IPS-18c (cell line): ENCODE data around the gene SCAMP4.
A peak's percentile ranks its signal among the peaks of the same experiment; 100 is the strongest.

Experiments used
- H3K4me3 ChIP-seq: 2 replicates; pipeline ENCODE4 v1.7.0; 2013; ENCODE audit warnings: low read depth, mild to moderate bottlenecking, low read length, moderate library complexity; ENCODE audit not compliant: insufficient read depth
- H3K9me3 ChIP-seq: one replicate; pipeline ENCODE4 v1.6.1; 2013; ENCODE audit warnings: mild to moderate bottlenecking, low read length, moderate library complexity; ENCODE audit not compliant: control insufficient read depth, insufficient read depth

Gene SCAMP4

DNA sequence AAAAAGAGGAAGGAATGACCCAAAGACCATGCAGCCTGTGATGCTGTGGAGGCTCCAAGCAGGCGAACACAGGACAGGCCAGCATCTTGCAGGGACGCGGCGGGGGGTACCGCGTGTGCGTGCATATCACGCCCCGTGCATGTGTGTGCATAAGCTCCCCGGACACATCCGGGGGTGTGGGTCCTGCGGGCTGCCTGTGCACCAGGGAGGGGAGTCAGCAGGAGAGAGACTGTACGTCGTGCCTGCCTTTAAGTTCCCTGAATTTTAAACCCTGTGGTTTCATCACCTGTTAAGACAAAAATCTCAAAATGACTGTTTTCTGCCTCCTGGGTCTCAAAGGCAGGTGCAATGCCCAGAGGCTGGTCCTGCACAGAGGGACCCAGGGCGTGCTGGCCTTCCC, 16.6 kb downstream of the SCAMP4 start:
- Histone ChIP-seq H3K4me3 (no peak overlapping the region), H3K9me3 (no peaks in the 10 kb centered on the region)

DNA sequence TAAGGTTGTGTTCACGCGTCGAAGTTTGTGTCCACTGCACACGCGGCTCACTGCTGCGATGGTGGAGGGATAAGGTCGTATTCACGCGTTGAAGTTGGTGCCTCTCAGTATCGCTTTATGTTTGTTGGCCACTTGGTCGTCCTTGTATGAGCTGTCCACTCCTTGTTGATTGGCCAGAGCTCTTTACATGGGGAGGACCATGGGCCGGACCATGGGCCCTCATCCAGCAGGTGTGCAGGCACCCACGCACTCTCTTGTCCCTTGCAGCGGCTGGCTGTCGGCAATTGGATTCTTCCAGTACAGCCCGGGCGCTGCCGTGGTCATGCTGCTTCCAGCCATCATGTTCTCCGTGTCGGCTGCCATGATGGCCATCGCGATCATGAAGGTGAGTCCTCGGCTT, 17.6 kb downstream of the SCAMP4 start:
- H3K4me3 ChIP-seq, result no peak overlapping the region
- H3K9me3 ChIP-seq, result peaks cover 2% of the 10 kb centered on the region

DNA sequence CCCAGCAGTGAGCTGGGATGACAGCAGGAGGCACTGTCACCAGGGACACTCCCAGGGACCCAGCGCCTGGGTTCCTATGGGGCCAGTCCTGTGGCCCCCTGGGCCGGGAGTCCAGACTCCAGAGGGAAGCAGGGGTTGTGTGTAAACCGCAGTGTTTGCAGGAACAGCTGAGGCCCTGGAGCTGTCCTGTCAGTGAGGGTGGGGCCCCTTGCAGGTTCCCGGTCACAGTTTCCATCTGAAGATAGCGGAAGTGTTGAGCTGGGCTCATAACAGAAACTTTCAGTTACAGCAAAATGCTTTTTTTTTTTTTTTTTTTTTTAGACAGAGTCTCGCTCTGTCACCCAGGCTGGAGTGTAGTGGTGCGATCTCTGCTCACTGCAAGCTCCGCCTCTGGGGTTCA, 18.1 kb downstream of the SCAMP4 start:
- H3K4me3 ChIP-seq, result no peak overlapping the region
- H3K9me3 ChIP-seq, result peaks cover 2% of the 10 kb centered on the region

DNA sequence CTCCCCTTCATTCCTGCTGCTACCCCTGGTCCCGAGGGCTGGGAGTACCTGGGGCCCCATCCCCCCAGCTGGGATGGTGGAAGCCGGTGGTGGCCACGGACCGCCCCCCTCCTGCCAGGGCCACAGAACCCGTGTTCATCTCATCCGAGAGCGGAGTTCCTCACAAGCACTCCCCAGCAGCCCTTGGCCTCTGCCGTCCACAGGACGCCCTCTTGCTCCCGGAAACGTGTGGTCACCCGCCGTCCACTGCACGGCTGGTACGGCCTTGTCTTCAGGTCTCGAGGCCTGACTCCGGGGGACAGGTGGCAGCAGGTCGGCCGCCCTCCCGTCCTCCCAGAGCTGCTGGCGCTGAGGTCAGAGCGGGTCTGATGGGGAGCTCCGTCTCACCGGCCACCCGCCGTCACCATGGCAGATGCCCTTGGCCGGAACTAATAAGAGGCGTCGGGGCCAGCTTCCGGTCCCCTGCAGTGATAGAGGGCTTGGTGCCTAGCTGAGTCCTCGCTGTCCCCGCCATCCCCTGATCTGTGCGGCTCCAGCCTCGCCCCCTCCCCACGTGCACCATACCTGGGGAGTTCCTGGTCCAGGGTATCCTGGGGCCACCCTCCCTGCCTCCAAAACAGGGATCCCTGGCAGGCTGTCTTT, 19.2 kb downstream of the SCAMP4 start:
- Histone ChIP-seq H3K4me3 (no peak overlapping the region), H3K9me3 (peaks cover 2% of the 10 kb centered on the region)

DNA sequence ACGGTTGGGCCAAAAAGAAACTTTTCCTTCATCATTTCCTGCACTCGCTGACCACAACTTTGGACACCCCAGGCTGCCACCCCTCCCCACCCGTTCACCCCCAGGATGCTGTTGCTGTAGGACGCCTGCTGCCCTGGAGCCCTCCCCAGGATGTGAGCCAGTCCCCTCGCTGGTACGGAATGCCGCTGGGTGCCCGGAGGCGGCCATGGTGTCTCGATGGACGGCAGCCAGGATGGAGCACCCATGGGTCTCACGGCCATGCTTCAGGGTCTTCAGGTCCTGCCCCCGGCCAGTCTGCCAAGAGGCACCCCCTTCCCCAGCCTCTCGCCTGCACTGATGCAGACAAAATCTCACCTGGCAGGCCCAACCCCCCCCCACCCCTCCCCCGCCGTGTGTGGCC, 20.3 kb downstream of the SCAMP4 start:
- Histone ChIP-seq H3K4me3 (no peak overlapping the region), H3K9me3 (peaks cover 2% of the 10 kb centered on the region)

DNA sequence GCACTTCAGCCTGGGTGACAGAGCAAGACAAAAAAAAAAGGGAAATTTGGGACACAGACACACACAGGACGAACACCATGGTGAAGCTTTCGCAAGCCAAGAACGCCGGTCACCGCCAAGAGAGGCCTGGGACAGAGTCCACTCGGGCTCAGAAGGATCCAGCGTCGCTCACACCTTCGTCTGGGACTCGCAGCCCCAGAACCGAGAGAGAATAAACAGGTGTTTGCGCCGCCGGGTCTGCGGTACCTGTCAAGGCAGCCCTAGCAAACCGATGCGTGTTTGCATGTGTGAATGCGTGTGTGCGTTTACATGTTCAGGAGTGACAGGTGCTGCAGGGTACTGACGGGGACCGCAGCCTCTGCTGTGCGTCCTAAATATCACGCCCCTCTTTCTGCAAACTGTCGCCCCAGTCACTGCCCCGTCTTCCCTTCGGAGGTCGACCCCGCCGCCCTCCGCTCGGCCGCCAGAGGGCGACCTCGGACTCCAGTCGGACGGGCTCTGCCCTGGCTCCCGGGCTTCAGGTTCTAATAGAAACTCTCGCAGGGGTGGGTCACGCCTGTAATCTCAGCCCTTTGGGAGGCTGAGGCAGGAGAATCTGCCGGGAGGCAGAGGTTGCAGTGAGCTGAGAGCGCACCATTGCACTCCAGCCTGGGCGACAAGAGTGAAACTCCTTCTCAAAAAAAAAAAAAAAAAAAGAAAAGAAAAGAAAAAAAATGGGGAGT, 24.0 kb downstream of the SCAMP4 start:
- H3K4me3 ChIP-seq, result peak overlapping the region; percentile 25; the same call in 1 of the 2 replicates

DNA sequence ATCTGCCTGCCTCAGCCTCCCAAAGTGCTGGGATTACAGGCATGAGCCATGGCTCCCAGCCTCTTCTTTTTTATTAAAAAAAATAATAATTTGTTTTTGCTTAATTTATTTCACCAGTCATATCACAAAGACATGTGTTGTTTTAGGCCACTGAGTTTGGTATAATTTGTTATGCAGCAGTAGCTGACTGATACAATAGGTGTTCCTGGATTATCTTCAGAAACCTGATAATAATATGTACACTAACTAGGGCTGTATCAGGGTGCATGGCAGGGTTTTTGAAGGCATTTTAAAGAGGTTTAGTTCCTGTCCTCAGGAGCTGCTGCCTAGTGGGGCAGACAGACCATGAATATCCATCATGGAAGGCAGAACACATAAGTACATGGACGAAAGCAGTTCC, 26.2 kb downstream of the SCAMP4 start:
- Histone ChIP-seq H3K9me3 (peaks cover 2% of the 10 kb centered on the region), H3K4me3 (no peak overlapping the region)

More for the DNA sequence above, 24.0 kb downstream of the SCAMP4 start:
- peaks cover 2% of the 10 kb centered on the region for H3K9me3 ChIP-seq

DNA sequence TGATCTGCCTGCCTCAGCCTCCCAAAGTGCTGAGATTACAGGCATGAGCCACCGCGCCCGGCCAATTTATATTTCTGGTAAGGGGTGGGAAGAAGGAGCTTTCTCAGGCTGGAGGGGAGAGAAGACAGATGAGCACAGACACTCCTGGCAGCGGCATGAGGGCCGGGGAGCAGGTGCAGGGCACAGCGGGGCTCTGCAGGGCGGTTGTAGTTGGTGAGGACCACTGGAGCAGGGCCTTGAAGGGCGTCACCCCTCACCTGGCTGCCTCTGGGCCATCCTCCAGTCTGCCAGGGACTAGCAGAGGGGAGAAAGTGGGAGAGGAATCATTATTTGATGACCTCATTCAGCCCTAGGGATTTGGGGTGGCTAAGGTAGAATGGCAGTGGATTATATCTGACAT, 27.2 kb downstream of the SCAMP4 start:
- Histone ChIP-seq H3K9me3 (peaks cover under 1% of the 10 kb centered on the region), H3K4me3 (no peak overlapping the region)

DNA sequence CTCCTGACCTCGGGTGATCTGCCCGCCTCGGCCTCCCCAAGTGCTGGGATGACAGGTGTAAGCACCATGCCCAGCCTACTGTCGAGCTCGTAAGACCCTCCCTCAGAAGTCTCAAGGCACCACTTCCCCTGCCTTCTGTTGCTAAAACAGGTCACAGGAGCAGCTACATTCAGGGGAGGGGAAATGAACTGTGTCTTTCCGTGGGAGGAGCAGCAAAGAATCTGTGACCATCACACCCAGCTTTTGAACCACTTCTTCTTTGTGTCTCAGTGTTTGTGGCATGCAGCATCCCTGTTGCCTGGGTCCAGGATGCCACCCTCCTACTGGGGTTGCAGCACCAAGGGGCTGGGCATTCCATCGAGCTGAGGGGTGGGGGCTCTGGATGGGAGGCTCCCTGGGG, 28.0 kb downstream of the SCAMP4 start:
- no peak overlapping the region for H3K4me3 ChIP-seq
- H3K9me3 ChIP-seq, result no peaks in the 10 kb centered on the region

DNA sequence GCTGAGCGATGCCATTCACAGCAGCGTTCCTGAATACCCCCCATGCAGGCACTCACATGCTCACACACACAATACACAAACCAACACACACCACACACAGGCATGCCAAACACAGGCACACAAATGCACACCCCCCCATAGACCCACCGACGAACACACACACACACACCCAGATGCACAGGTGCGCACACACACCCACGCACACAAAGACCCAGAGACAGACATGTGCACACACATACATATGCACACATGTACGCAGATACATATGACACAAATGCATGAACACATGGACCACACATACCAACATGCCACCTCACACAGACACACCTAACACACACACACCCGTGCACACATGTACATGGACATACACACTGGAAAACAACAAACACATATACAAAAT, 28.7 kb downstream of the SCAMP4 start:
- H3K9me3 ChIP-seq, result no peaks in the 10 kb centered on the region
- H3K4me3 ChIP-seq, result no peak overlapping the region

DNA sequence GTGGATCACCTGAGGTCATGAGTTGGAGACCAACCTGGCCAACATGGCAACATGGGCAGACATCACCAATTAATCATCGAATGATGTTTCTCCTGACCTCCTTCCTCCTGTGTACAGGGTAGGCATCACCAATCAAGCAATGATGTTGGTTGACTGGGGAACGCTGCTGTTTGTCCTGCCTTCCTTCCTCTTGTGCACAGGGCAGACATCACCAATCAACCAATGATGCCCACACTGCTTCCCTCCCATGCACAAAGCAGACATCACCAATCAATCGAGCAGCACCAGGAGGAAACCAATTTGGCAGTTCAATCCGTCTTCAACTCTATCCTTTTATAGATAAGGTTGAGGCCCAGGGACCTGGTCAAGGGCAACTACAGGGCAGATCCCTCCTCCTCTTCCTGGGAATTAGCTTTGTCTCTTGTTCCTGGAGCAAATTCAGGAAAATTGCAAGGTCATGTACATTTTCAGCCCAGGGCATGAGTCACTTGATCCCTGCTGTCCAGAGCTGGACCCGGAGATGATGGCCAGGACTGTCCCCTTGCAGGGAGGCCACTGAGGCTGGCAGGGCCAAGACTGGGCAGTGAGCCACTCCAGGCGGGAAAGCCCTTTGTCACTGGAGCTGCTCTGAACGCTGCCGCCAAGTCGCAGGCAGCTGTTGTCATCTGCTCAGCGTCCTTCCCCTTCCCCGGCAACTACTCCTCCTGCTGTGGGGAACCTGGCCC, 30.4 kb downstream of the SCAMP4 start:
- no peak overlapping the region; the same call in 1 of the 2 replicates for H3K4me3 ChIP-seq
- H3K9me3 ChIP-seq, result no peaks in the 10 kb centered on the region

DNA sequence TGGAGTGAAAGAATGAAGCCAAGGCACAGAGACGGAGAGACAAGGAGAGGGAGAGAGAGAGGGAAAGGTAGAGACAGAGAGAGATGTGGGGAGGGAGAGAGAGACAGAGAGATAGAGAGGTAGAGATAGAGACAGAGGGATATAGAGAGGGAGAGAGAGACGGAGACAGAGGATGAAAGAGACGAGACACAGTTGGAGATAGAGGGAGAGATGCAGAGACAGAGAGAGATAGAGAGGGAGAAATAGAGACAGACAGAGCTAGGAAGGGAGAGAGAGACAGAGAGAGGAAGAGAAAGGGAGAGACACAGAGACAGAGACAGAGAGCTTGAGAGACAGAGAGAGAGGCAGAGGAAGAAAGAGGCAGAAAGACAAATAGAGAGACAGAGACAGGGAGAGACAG, 31.2 kb downstream of the SCAMP4 start:
- Histone ChIP-seq H3K9me3 (no peaks in the 10 kb centered on the region), H3K4me3 (no peak overlapping the region)

DNA sequence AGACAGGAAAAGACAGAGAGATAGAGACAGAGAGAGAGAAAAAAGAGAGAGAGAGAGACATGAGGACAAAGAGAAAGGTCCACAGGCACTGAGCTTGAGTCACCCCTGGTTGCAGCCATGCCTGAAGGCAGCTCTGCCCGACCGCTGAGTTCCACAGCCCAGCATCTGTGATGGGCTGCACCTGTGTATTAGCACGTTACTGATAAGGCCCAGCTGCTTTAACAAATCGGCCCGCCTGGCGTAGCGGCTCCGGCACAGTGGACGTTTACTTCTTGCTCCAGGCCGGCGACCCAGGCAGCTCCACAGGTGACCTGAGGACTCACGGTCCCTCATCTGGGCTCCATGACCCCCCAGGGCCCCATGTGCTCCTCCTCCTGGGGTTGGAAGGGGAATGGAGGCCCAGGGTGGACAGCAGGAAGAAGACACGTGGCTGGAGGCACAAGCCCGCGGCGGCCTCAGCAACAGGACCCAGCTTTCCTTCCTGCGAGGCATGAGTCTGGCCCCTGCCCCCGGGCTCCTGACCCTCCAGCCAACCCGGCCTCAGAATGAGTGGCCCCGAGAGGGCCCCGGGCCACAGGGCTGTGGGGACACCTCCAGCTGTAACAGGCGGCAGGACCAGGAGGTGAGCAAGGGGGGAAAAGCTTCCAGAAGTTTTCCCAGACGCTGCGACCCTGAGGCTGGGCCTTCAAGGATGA, 31.9 kb downstream of the SCAMP4 start:
- no peak overlapping the region for H3K4me3 ChIP-seq
- H3K9me3 ChIP-seq, result no peaks in the 10 kb centered on the region

DNA sequence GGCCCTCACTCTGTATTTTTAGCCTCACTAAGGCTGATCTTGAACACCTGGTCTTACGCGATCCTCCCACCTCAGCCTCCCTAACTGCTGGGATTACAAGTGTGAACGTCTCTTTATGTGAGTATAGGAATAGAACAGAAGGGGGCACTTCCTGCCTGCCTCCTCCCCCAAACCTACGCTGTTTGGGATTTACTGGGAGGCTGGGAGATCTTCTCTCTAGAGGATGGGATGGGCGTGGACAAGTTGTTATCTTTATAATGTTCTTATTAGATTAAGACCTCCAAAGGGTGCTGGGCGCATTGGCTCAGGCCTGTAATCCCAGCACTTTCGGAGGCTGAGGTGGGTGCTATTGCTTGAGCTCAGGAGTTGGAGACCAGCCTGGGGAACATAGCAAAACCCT, 32.9 kb downstream of the SCAMP4 start:
- H3K4me3 ChIP-seq, result no peak overlapping the region

DNA sequence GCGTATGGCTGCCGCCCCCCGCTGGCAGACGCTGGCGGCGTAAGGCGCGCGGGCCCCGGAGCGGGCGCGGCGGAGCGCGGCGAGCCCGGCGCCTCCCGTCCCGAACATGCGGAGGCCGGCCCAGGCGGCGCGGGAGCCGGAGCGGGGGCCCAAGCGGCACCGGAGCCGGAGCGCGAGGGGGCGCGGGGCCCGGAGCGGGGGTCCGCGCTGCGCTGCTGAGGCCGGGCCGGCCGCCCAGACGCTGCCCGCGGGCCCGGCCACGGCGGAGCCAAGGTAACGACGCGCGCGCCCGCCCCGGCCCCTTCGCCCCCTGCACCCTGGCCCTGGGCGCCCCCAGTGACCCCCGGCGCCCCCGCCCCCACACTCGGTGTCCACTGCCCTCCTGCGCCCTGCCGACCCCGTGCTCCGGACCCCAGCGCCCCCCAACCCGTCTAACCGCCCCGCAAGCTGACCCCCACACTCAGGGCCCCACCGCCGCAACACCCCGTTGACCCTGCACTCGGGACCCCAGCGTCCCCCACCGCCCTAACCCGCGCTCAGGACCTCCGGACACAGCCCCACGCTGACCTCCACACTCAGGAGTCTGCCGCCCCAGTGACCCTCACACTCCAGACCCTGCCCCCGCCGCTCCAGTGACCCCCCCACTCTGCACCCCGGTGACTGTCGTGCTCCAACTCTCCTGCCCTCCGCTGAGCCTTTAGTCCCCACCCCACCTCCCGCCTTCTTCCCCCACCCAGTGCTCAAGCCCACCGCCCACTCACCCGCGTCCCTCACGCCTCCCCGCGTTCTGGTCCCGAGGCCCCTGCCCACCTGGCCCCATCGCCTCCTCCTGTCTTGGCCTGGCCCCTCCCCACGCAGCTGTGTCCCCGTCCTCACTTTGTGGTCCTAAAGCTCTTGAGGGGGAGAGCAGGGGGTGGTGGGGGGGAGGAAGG, 36.2 kb downstream of the SCAMP4 start, which contains the start of gene CSNK1G2:
Gene CSNK1G2, plus strand, starts transcription at position 27 of the 932 bp plus-strand sequence. CDS start 28,601 bp downstream, outside the sequence.
- Histone ChIP-seq H3K4me3 (peak within 1 kb of the TSS; percentile 88), H3K9me3 (peaks cover 2% of the 10 kb centered on the region)

More for the DNA sequence above, 32.9 kb downstream of the SCAMP4 start:
- no peaks in the 10 kb centered on the region for H3K9me3 ChIP-seq

DNA sequence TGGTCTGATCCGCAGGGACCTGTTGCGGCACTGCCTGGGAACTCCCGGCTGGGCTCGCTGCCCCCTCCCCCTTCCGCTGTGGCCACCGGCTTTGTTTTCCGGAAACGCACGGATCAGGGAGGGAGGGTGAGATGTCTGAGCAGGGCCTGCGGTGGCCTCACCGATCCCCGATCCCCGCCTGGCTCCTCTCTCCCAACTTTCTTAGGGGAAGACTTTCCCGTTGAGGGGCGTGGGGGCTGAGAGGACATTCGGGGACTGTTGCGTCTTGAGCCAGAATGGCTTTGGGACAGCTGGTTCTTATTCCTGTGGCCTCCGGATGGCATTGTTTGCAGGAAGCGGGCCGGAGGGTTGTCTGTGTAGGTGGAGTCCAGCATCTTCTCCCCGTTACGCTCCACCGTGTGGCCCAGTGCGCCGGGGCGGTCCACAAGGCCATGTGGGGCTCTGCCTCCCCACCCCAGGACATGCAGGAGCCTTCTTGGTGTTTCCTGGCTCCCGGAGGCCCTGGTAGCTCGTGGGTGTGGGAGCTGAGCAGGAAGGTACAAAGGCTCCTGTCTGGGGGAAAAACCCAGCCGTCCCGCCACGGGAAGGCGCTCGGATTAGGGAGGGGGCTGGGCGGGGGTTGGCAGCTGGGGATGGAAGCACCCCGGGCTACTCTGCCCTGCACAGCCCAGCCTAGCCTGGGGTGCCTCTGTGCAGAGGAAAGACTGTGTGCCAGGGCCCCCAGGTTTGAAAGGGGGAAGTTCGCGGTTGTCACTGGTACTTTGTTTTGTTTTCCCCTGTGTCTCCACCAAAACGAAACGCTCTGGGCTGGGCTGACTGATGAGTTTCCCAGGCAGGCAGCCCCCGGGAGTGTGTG, 37.1 kb downstream of the SCAMP4 start:
- Histone ChIP-seq H3K9me3 (peaks cover 2% of the 10 kb centered on the region), H3K4me3 (peak overlapping the region; percentile 88)
